Measurements from ENCODE around the gene ZMYND8.

- TF ChIP-seq GATA3 (IDR thresholded peaks at IDR 0.05; ENCODE audit: low read depth, low read length) (no peak), GATA2 (IDR thresholded peaks at IDR 0.05; ENCODE audit: low read depth, low read length) (no peak)
Measured at GRCh38 chr20:47338131-47338628, 18.3 kb downstream of the ZMYND8 start.

Data from SH-SY5Y (cell line).